IMR-90 (cell line): ENCODE results near the gene CDK18. TPM values are rescaled to one million over a fixed set of nuclear protein-coding genes. Genes with fewer than 3 reads are reported as not detected.

ENCODE experiments used
- ATAC-seq: fragments of 200-7000 bp; cut with Tn5 transposase; 2 replicates; pipeline ENCODE4 v1.9.1; 2020; ENCODE audit warnings: low read depth, mild to moderate bottlenecking, moderate library complexity
- BruUV-seq: library from RNA; stranded (reverse); fragments of 400-500 nt; replicated peaks from 2 replicates; lab custom pipeline; 2021; lab: Mats Ljungman, UMichigan
- CTCF ChIA-PET: fragments of 300-600 bp; formaldehyde crosslinking; extraction: SDS; loops from one replicate; lab custom pipeline; 2021; ENCODE audit warnings: antibody characterized with exemption; lab: Yijun Ruan, JAX
- POLR2A ChIA-PET: fragments of 300-600 bp; sonication (Branson Sonifier 250); formaldehyde crosslinking; loops from one replicate; lab custom pipeline; 2022; ENCODE audit warnings: antibody characterized with exemption; ENCODE audit not compliant: unreplicated experiment; lab: Charles Lee
- DNase-seq: peaks from one replicate; pipeline ENCODE4 v3.0.0; 2013
- H2AFZ ChIP-seq: replicated peaks from 2 replicates; pipeline ENCODE3; 2013; ENCODE audit warnings: low read length, mild to moderate bottlenecking; ENCODE audit not compliant: poor library complexity
- H2AK5ac ChIP-seq: 2 replicates; pipeline ENCODE4 v1.6.1; 2013; ENCODE audit warnings: low read depth, low read length, inconsistent platforms
- H2AK9ac ChIP-seq: replicated peaks from 2 replicates; pipeline ENCODE3; 2013; ENCODE audit warnings: mild to moderate bottlenecking, low read depth, low read length, moderate library complexity; ENCODE audit not compliant: poor library complexity
- H2BK120ac ChIP-seq: 2 replicates; pipeline ENCODE4 v1.6.1; 2013; ENCODE audit warnings: low read depth, low read length, inconsistent platforms
- H2BK15ac ChIP-seq: 3 replicates; pipeline ENCODE4 v1.6.1; 2013; ENCODE audit warnings: low read depth, low read length, inconsistent platforms
- H2BK20ac ChIP-seq: 2 replicates; pipeline ENCODE4 v1.6.1; 2013; ENCODE audit warnings: low read depth, mild to moderate bottlenecking, inconsistent platforms, low read length, moderate library complexity
- H2BK5ac ChIP-seq: 2 replicates; pipeline ENCODE4 v1.6.1; 2013; ENCODE audit warnings: mild to moderate bottlenecking, low read depth, low read length, inconsistent platforms; ENCODE audit not compliant: poor library complexity, severe bottlenecking
- H3K14ac ChIP-seq: replicated peaks from 2 replicates; pipeline ENCODE4 v1.6.1; 2013; ENCODE audit warnings: low read depth, low read length, inconsistent platforms
- H3K18ac ChIP-seq: 2 replicates; pipeline ENCODE4 v1.6.1; 2013; ENCODE audit warnings: low read depth, low read length, control low read depth
- H3K23ac ChIP-seq: 2 replicates; pipeline ENCODE4 v1.6.1; 2013; ENCODE audit warnings: low read depth, low read length, inconsistent platforms
- H3K27ac ChIP-seq: 2 replicates; pipeline ENCODE4 v1.5.1; 2013; ENCODE audit warnings: mild to moderate bottlenecking, control low read depth, low read length; ENCODE audit not compliant: insufficient read depth
- H3K27me3 ChIP-seq: 2 replicates; pipeline ENCODE4 v1.6.1; 2013; ENCODE audit warnings: low read length; ENCODE audit not compliant: control insufficient read depth, insufficient read depth
- H3K36me3 ChIP-seq: 2 replicates; pipeline ENCODE4 v1.6.1; 2013; ENCODE audit warnings: low read length, mixed read lengths; ENCODE audit not compliant: control insufficient read depth, insufficient read depth
- H3K4ac ChIP-seq: 2 replicates; pipeline ENCODE4 v1.6.1; 2013; ENCODE audit warnings: low read depth, low read length, inconsistent platforms
- H3K4me1 ChIP-seq: 2 replicates; pipeline ENCODE4 v1.6.1; 2013; ENCODE audit warnings: low read length, mixed read lengths; ENCODE audit not compliant: control insufficient read depth, insufficient read depth
- H3K4me2 ChIP-seq: 2 replicates; pipeline ENCODE4 v1.6.1; 2013; ENCODE audit warnings: low read depth, mild to moderate bottlenecking, control low read depth, low read length, moderate library complexity
- H3K4me3 ChIP-seq: 2 replicates; pipeline ENCODE4 v1.5.1; 2013; ENCODE audit warnings: low read depth, mild to moderate bottlenecking, control low read depth, low read length, moderate library complexity; ENCODE audit not compliant: insufficient read depth
- H3K56ac ChIP-seq: 2 replicates; pipeline ENCODE4 v1.6.1; 2013; ENCODE audit warnings: low read length, inconsistent platforms; ENCODE audit not compliant: insufficient read depth; ENCODE audit errors: extremely low read depth
- H3K79me1 ChIP-seq, 2 experiments: 2 replicates each; pipeline ENCODE4 v1.6.1; 2013; ENCODE audit warnings: low read length in 2 of 2, inconsistent platforms in 1 of 2, low read depth in 1 of 2
- H3K9ac ChIP-seq: 2 replicates; pipeline ENCODE4 v1.6.1; 2013; ENCODE audit warnings: low read depth, low read length, control low read depth
- H3K9me1 ChIP-seq: 2 replicates; pipeline ENCODE4 v1.6.1; 2013; ENCODE audit warnings: low read length, inconsistent platforms; ENCODE audit not compliant: insufficient read depth
- H3K9me3 ChIP-seq: 2 replicates; pipeline ENCODE4 v1.6.1; 2013; ENCODE audit warnings: low read length; ENCODE audit not compliant: control insufficient read depth, insufficient read depth
- H4K20me1 ChIP-seq: 2 replicates; pipeline ENCODE4 v1.6.1; 2013; ENCODE audit warnings: low read length, inconsistent platforms; ENCODE audit not compliant: insufficient read depth
- H4K5ac ChIP-seq: 2 replicates; pipeline ENCODE4 v1.6.1; 2013; ENCODE audit warnings: mild to moderate bottlenecking, low read depth, low read length, control low read depth
- H4K8ac ChIP-seq, 2 experiments: 2 replicates each; pipeline ENCODE4 v1.6.1; 2013; ENCODE audit warnings: low read depth in 2 of 2, low read length in 2 of 2, control low read depth in 1 of 2, inconsistent platforms in 1 of 2
- H4K91ac ChIP-seq: 2 replicates; pipeline ENCODE4 v1.6.1; 2013; ENCODE audit warnings: low read depth, low read length, inconsistent platforms; ENCODE audit not compliant: insufficient read depth
- CEBPB ChIP-seq: IDR thresholded peaks from 2 replicates; pipeline ENCODE4 v1.6.1; 2012; ENCODE audit warnings: low read depth, low read length, improper control_type of control experiment
- CHD1 ChIP-seq: IDR thresholded peaks from 2 replicates; pipeline ENCODE4 v1.6.1; 2012; ENCODE audit warnings: low read depth, low read length, improper control_type of control experiment
- MXI1 ChIP-seq: IDR thresholded peaks from 2 replicates; pipeline ENCODE4 v1.6.1; 2012; ENCODE audit warnings: low read depth, mild to moderate bottlenecking, low read length, moderate library complexity, borderline replicate concordance
- WGBS, 2 experiments: methylation state at CpG; one replicate each; pipeline versions ENCODE4 v1.1.5 to v1.1.7; 2013; ENCODE audit warnings: missing lambda C conversion rate in 2 of 2; ENCODE audit not compliant: insufficient read length in 1 of 2; ENCODE audit errors: extremely low coverage in 2 of 2; 5-methylcytosine and 5-hydroxymethylcytosine counted together
- dilution Hi-C: fragments of 300-500 bp; cut with HindIII; formaldehyde crosslinking; loops from one replicate; pipeline ENCODE4 v1.14.3; 2018; ENCODE audit warnings: low sequenced_read_pairs; ENCODE audit not compliant: unreplicated experiment
- in situ Hi-C: fragments of 300-500 bp; cut with MboI; formaldehyde crosslinking; loops from 3 replicates; pipeline ENCODE4 v1.14.3; 2019; ENCODE audit warnings: low sequenced_read_pairs, inconsistent platforms, mixed read lengths
- intact Hi-C: fragments of 100-400 bp; cut with micrococcal nuclease; formaldehyde crosslinking; loops from 2 replicates; pipeline ENCODE4 v1.10.0; 2022
- polyA plus RNA-seq, 3 experiments: library from polyadenylated mRNA; depleted of rRNA; stranded (reverse); fragments of >200 nt; gene quantifications; 2 replicates each; pipeline ENCODE4 v1.2.3, GENCODE V29; 2012; ENCODE audit warnings: low replicate concordance in 1 of 3
- total RNA-seq: library from RNA; depleted of rRNA; stranded (reverse); fragments of >200 nt; gene quantifications from 2 replicates; pipeline ENCODE4 v1.2.3, GENCODE V29; 2012

Gene CDK18
- total and polyA plus RNA-seq, 2 of the 4 experiments (the other 2 are of a cell fraction), result 0.18 to 0.48 TPM

DNA sequence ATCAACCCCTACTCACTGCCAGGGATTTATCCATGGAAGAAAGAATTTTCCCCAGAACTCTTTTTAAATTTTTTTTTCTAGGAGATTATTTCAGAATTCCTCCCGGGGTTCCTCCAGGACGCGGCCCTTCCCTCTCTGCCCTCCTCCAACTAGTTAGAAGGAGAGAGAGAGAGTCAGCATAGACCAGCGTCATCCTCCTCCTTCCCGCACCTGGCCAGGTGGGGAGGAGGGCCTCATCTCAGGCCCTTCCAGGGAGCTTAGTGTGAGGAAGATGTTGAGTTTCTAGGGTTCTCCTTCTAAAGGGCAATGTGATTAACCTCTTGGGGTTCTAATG is 63.6 kb downstream of the CDK18 start:
- POLR2A ChIA-PET, result no interaction called here
- Histone ChIP-seq H3K4ac (no peak overlapping the region), H3K27me3 (peaks cover 80% of the 10 kb centered on the region), H3K14ac (no peak overlapping the region), H3K36me3 (no peaks in the 10 kb centered on the region), H3K4me1 (peaks cover 2% of the 10 kb centered on the region; the same call in 1 of the 2 replicates), H2AK9ac (no peak overlapping the region), H2AK5ac (no peak overlapping the region), H4K5ac (no peak overlapping the region), H3K18ac (no peak overlapping the region), H2BK15ac (no peak overlapping the region), H3K23ac (no peak overlapping the region), H3K9ac (no peak overlapping the region), H2BK20ac (no peak overlapping the region), H3K4me2 (no peak overlapping the region), H2BK5ac (no peak overlapping the region), H3K4me3 (no peak overlapping the region), H4K20me1 (no peaks in the 10 kb centered on the region), H3K9me3 (0 out of 2 replicates have a peak, but pooled peaks cover 2% of the 10 kb centered on the region), H4K91ac (no peak overlapping the region), H4K8ac (no peak overlapping the region), H2AFZ (no peak overlapping the region), H2BK120ac (no peak overlapping the region), H3K9me1 (no peaks in the 10 kb centered on the region), H3K56ac (no peak overlapping the region), H3K79me1 (no peaks in the 10 kb centered on the region), H3K27ac (no peak overlapping the region)
- in situ Hi-C loops, result no loop called here
- no peak for TF ChIP-seq CEBPB
- no peak for TF ChIP-seq CHD1
- no peak for TF ChIP-seq MXI1
- no CpG with 5 or more reads among the region's 5 CpGs for whole genome bisulfite sequencing, 2 experiments
- BruUV-seq, result no TSS peak
- CTCF ChIA-PET, result no interaction called here
- intact Hi-C loops, result no loop called here
- dilution Hi-C loops, result no loop called here
- ATAC-seq (no peak), DNase-seq (no peak)
